ENCODE results near the gene ASIC1.
A peak's percentile ranks its signal among the peaks of the same experiment; 100 is the strongest.
"Not testable (repeated sequence)": the region's sequence is repeated elsewhere in the genome, so short reads cannot be mapped to it uniquely, and the experiment has no call there.

Gene ASIC1

GRCh38 chr12:50024805-50025186 is 32.6 kb upstream of the ASIC1 start:
- Histone ChIP-seq H3K27ac (ENCODE audit: low read length) (no peak overlapping the region), H3K4me3 (ENCODE audit: low read length) (peak overlapping the region; percentile 92), H3K36me3 (ENCODE audit: control insufficient read depth, low read depth, low read length) (no peaks in the 10 kb centered on the region), H3K9me3 (ENCODE audit: control insufficient read depth, low read depth, low read length) (no peaks in the 10 kb centered on the region), H3K9ac (ENCODE audit: low read length) (peak overlapping the region; percentile 78), H3K4me1 (ENCODE audit: control insufficient read depth, low read depth, low read length) (no peaks in the 10 kb centered on the region), H3K27me3 (ENCODE audit: control insufficient read depth, insufficient read depth, low read length) (no peaks in the 10 kb centered on the region)

DNA sequence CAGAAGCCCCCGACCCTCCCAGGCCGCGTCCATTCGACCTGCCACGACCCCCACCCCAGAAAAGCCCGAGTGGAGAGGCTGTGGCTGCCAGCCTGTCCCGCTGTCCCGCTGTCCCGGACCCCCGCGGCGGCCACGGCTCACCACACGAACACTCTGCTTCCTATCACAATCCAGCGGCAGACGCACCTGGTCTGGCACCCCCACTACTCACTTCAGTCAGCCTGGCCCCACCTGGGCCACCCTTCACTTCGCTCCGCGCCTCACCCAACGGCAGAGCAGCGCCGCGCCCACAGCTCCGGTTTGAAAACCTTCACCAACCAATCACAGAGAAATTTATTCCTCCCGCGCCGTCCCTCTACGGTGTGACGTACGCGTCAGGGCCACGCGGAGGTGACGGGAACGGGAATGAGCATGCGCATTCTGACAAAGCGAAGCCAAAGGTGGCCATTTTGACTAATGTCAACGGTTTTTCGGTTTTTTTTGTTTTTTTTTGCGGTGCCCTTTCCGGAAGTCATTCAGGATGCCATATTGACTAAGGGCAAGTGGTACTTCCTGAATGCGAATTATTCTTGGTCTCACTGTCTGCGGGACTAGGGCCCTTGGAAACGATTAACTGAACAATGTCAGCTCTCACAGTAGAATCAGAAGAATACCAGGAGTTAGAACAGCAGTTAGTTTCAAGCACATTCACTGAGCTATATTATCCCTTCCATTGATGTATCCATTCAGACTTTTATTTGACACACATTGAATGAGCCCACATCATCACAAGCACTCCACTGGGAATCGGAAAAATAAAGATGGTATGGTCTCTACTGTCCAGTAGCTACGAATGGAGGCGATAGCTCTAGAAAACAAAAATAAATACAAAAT is 32.0 kb upstream of the ASIC1 start, which contains the start of gene RACGAP1:
TSS of gene RACGAP1 (minus strand) at position 308 of the 873 bp plus-strand sequence. CDS start 8,779 bp downstream, outside the sequence.
- Histone ChIP-seq H3K27me3 (ENCODE audit: control insufficient read depth, insufficient read depth, low read length) (no peaks in the 10 kb centered on the region), H3K4me1 (ENCODE audit: control insufficient read depth, low read depth, low read length) (no peaks in the 10 kb centered on the region), H3K9me3 (ENCODE audit: control insufficient read depth, low read depth, low read length) (no peaks in the 10 kb centered on the region), H3K27ac (ENCODE audit: low read length) (no peak within 1 kb of the TSS), H3K9ac (ENCODE audit: low read length) (peak within 1 kb of the TSS; percentile 78), H3K4me3 (ENCODE audit: low read length) (peak within 1 kb of the TSS; percentile 92), H3K36me3 (ENCODE audit: control insufficient read depth, low read depth, low read length) (no peaks in the 10 kb centered on the region)

- Histone ChIP-seq H3K27me3 (ENCODE audit: control insufficient read depth, insufficient read depth, low read length) (no peaks in the 10 kb centered on the region), H3K36me3 (ENCODE audit: control insufficient read depth, low read depth, low read length) (no peaks in the 10 kb centered on the region), H3K4me1 (ENCODE audit: control insufficient read depth, low read depth, low read length) (no peaks in the 10 kb centered on the region)
These were observed 30.7 kb upstream of the ASIC1 start for GRCh38 chr12:50026691-50027090.

DNA sequence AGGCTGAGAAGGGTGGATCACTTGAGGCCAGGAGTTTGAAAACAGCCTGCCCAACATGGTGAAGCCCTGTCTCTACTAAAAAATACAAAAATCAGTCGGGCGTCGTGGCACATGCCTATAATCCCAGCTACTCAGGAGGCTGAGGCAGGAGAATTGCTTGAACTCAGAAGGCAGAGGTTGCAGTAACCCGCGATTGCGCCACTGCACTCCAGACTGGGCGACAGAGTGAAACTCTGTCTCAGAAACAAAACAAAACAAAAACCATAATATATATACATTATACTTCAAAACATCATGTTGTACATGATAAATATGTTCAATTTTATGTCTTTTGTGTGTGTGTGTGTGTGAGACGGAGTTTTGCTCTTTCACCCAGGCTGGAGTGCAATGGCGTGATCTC is 26.9 kb upstream of the ASIC1 start:
- H3K27me3 ChIP-seq (ENCODE audit: control insufficient read depth, insufficient read depth, low read length); H3K4me1 ChIP-seq (ENCODE audit: control insufficient read depth, low read depth, low read length); H3K36me3 ChIP-seq (ENCODE audit: control insufficient read depth, low read depth, low read length); H3K9ac ChIP-seq (ENCODE audit: low read length); H3K4me3 ChIP-seq (ENCODE audit: low read length); H3K9me3 ChIP-seq (ENCODE audit: control insufficient read depth, low read depth, low read length); H3K27ac ChIP-seq (ENCODE audit: low read length): not testable (repeated sequence)

More at GRCh38 chr12:50026691-50027090, 30.7 kb upstream of the ASIC1 start:
- H3K27ac ChIP-seq (ENCODE audit: low read length) = no peak overlapping the region
- no peak overlapping the region for H3K9ac ChIP-seq (ENCODE audit: low read length)
- H3K9me3 ChIP-seq (ENCODE audit: control insufficient read depth, low read depth, low read length) = no peaks in the 10 kb centered on the region
- H3K4me3 ChIP-seq (ENCODE audit: low read length) = no peak overlapping the region

DNA sequence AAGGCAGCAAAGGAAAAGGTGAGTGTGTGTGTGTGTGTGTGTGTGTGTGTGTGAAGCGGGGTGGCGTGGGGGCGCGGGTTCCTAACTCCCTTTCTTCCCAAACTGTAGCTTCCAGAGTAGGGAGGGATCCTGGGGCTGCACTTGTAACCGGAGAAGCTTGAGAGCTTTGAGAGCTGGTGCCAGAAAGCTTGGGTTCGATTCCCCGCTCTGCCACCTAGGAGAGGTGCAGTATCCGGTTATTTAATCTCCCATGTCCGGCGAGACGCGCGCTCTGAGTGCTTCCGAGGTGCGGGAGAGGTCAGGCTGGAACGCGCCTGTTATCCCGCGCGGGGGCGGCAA is 24.9 kb upstream of the ASIC1 start:
- Histone ChIP-seq H3K27ac (ENCODE audit: low read length) (no peak overlapping the region), H3K9ac (ENCODE audit: low read length) (no peak overlapping the region), H3K36me3 (ENCODE audit: control insufficient read depth, low read depth, low read length) (no peaks in the 10 kb centered on the region), H3K27me3 (ENCODE audit: control insufficient read depth, insufficient read depth, low read length) (peaks cover 8% of the 10 kb centered on the region), H3K4me3 (ENCODE audit: low read length) (peak overlapping the region; percentile 60), H3K4me1 (ENCODE audit: control insufficient read depth, low read depth, low read length) (no peaks in the 10 kb centered on the region), H3K9me3 (ENCODE audit: control insufficient read depth, low read depth, low read length) (no peaks in the 10 kb centered on the region)

GRCh38 chr12:50032854-50033581 is 24.4 kb upstream of the ASIC1 start:
- Histone ChIP-seq H3K9ac (ENCODE audit: low read length) (no peak overlapping the region), H3K4me1 (ENCODE audit: control insufficient read depth, low read depth, low read length) (no peaks in the 10 kb centered on the region), H3K9me3 (ENCODE audit: control insufficient read depth, low read depth, low read length) (no peaks in the 10 kb centered on the region), H3K4me3 (ENCODE audit: low read length) (peak overlapping the region; percentile 60), H3K27me3 (ENCODE audit: control insufficient read depth, insufficient read depth, low read length) (peaks cover 8% of the 10 kb centered on the region), H3K36me3 (ENCODE audit: control insufficient read depth, low read depth, low read length) (no peaks in the 10 kb centered on the region), H3K27ac (ENCODE audit: low read length) (no peak overlapping the region)

GRCh38 chr12:50038336-50038735 is 19.1 kb upstream of the ASIC1 start:
- no peaks in the 10 kb centered on the region for H3K36me3 ChIP-seq (ENCODE audit: control insufficient read depth, low read depth, low read length)
- H3K27ac ChIP-seq (ENCODE audit: low read length) = no peak overlapping the region
- no peak overlapping the region for H3K4me3 ChIP-seq (ENCODE audit: low read length)
- no peaks in the 10 kb centered on the region for H3K9me3 ChIP-seq (ENCODE audit: control insufficient read depth, low read depth, low read length)
- H3K27me3 ChIP-seq (ENCODE audit: control insufficient read depth, insufficient read depth, low read length) = no peaks in the 10 kb centered on the region
- H3K4me1 ChIP-seq (ENCODE audit: control insufficient read depth, low read depth, low read length) = no peaks in the 10 kb centered on the region
- H3K9ac ChIP-seq (ENCODE audit: low read length) = no peak overlapping the region

- Histone ChIP-seq H3K36me3 (ENCODE audit: control insufficient read depth, low read depth, low read length) (no peaks in the 10 kb centered on the region), H3K27ac (ENCODE audit: low read length) (no peak overlapping the region), H3K4me1 (ENCODE audit: control insufficient read depth, low read depth, low read length) (no peaks in the 10 kb centered on the region), H3K9ac (ENCODE audit: low read length) (no peak overlapping the region), H3K4me3 (ENCODE audit: low read length) (no peak overlapping the region), H3K27me3 (ENCODE audit: control insufficient read depth, insufficient read depth, low read length) (no peaks in the 10 kb centered on the region), H3K9me3 (ENCODE audit: control insufficient read depth, low read depth, low read length) (no peaks in the 10 kb centered on the region)
These were observed 18.1 kb upstream of the ASIC1 start for GRCh38 chr12:50039151-50039835.

DNA sequence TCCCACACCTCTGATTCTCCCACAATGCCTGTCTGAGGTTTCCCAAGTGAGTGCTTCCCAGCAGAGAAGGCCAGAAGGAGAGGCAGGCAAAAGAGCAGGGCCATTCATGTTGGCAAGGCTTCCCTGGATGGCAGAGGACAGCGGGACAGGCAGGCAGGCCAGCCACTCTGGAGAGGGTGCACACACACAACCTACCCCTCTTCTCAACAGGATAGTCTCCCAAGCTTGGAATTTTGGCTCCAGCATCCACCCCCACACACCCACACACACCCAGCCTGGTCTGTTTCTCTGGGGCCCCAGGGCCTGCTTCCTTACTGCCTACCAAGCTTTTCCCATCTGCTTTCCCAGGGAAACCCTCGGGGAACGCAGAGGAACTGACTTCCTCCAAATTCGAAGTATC is 16.7 kb upstream of the ASIC1 start:
- Histone ChIP-seq H3K4me1 (ENCODE audit: control insufficient read depth, low read depth, low read length) (no peaks in the 10 kb centered on the region), H3K36me3 (ENCODE audit: control insufficient read depth, low read depth, low read length) (no peaks in the 10 kb centered on the region), H3K27me3 (ENCODE audit: control insufficient read depth, insufficient read depth, low read length) (no peaks in the 10 kb centered on the region), H3K9me3 (ENCODE audit: control insufficient read depth, low read depth, low read length) (no peaks in the 10 kb centered on the region), H3K9ac (ENCODE audit: low read length) (no peak overlapping the region), H3K27ac (ENCODE audit: low read length) (no peak overlapping the region), H3K4me3 (ENCODE audit: low read length) (no peak overlapping the region)

DNA sequence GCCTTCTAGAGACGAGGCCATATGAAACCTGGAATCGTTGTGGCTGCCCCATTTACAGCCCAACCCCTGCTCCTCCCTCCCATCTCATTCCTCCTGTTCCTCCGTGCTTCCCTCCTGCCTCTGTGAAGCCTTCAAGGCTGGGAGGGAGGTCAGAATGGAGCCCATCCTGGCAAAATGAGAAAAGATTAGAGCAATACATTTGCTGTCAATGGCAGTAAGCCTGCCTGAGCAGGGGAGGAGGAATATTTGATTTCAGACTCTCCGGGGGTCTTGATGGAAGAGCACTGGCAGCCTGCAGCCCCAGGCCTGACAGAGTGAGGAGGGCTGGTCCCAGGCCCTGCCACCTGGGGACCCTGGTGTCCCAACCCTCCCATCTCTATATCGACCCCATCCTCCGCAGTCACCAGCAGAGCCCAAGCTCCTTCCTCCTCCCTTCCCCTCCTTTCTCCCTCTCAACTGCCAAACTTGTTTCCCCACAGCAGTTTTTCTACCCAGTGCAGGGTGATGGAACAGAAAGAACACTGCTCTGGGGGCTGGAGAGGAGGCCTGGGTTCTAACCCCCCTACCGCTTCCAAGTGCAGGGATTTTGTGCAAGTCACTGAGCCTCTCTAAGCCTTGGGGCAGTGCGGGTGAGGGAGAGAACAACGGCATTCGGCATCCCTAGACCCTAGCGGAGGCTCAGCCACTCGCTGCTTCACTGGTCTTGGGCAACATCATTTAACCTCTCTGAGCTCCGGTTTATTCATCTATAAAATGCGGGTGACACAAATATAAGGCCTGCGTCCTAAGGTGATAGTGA is 16.1 kb upstream of the ASIC1 start:
- no peaks in the 10 kb centered on the region for H3K36me3 ChIP-seq (ENCODE audit: control insufficient read depth, low read depth, low read length)
- H3K27me3 ChIP-seq (ENCODE audit: control insufficient read depth, insufficient read depth, low read length) = no peaks in the 10 kb centered on the region
- no peak overlapping the region for H3K4me3 ChIP-seq (ENCODE audit: low read length)
- H3K9me3 ChIP-seq (ENCODE audit: control insufficient read depth, low read depth, low read length) = no peaks in the 10 kb centered on the region
- H3K4me1 ChIP-seq (ENCODE audit: control insufficient read depth, low read depth, low read length) = no peaks in the 10 kb centered on the region
- no peak overlapping the region for H3K9ac ChIP-seq (ENCODE audit: low read length)
- no peak overlapping the region for H3K27ac ChIP-seq (ENCODE audit: low read length)

GRCh38 chr12:50041962-50042361 is 15.4 kb upstream of the ASIC1 start:
- no peaks in the 10 kb centered on the region for H3K9me3 ChIP-seq (ENCODE audit: control insufficient read depth, low read depth, low read length)
- H3K9ac ChIP-seq (ENCODE audit: low read length) = no peak overlapping the region
- H3K27ac ChIP-seq (ENCODE audit: low read length) = no peak overlapping the region
- no peaks in the 10 kb centered on the region for H3K27me3 ChIP-seq (ENCODE audit: control insufficient read depth, insufficient read depth, low read length)
- no peaks in the 10 kb centered on the region for H3K4me1 ChIP-seq (ENCODE audit: control insufficient read depth, low read depth, low read length)
- no peaks in the 10 kb centered on the region for H3K36me3 ChIP-seq (ENCODE audit: control insufficient read depth, low read depth, low read length)
- H3K4me3 ChIP-seq (ENCODE audit: low read length) = no peak overlapping the region
